Stimulated activated CD8-positive, alpha-beta memory T cell treated with anti-CD3 and anti-CD28 coated beads, Interleukin-12 subunit alpha, Interleukin-12 subunit beta, amount 100 ng/mL, for 4 hours (primary cell): ENCODE results near the gene MIEN1.
"Not testable (repeated sequence)": the region's sequence is repeated elsewhere in the genome, so short reads cannot be mapped to it uniquely, and the experiment has no call there.

Experiments used
- DNase-seq: peaks from one replicate; pipeline ENCODE4 v3.0.0-alpha.2; 2020; ENCODE audit warnings: low read depth

MIEN1 gene

DNA sequence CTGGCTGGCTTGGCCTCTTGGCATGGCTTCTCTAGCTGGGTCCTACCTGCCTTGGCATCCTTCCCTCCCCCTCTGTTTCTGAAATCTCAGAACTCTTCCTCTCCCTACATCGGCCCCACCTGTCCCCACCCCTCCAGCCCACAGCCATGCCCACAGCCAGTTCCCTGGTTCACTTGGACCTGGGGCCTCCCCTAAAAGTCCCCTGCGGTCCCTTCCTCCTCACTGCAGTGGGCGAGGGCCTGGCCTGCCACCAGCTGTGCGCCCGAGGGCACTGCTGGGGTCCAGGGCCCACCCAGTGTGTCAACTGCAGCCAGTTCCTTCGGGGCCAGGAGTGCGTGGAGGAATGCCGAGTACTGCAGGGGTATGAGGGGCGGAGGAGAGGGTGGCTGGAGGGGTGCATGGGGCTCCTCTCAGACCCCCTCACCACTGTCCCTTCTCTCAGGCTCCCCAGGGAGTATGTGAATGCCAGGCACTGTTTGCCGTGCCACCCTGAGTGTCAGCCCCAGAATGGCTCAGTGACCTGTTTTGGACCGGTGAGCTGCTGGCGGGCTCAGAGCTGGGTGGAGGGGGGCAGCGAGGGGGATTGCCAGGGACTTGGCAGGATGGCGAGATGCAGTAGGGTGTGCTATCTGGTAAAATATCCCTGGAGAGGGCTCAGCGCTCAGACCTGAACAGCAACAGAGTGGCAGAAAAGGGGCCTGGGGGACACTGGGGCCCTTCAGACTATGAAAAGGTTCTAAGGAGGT is 14.1 kb downstream of the MIEN1 start:
- DNase-seq = no peak

- no peak for DNase-seq
Observed at GRCh38 chr17:39715375-39716072, 14.8 kb downstream of the MIEN1 start.

- no peak for DNase-seq
Observed at GRCh38 chr17:39714234-39714633, 16.1 kb downstream of the MIEN1 start.

DNA sequence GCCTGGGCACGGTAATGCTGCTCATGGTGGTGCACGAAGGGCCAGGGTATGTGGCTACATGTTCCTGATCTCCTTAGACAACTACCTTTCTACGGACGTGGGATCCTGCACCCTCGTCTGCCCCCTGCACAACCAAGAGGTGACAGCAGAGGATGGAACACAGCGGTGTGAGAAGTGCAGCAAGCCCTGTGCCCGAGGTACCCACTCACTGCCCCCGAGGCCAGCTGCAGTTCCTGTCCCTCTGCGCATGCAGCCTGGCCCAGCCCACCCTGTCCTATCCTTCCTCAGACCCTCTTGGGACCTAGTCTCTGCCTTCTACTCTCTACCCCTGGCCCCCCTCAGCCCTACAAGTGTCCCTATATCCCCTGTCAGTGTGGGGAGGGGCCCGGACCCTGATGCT is 18.5 kb downstream of the MIEN1 start:
- no peak for DNase-seq

DNA sequence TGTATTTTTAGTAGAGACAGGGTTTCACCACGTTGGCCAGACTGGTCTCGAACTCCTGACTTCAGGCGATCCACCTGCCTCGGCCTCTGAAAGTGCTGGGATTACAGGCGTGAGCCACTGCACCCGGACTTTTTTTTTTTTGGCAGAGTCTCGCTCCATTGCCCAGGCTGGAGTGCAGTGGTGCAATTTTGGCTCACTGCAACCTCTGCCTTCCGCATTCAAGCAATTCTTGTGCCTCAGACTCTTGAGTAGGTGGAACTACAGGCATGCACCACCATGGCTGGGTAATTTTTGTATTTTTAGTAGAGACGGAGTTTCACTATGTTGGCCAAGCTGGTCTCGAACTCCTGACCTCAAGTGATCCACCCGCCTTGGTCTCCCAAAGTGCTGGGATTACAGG is 19.3 kb downstream of the MIEN1 start:
- not testable (repeated sequence) for DNase-seq

GRCh38 chr17:39709998-39710964 is 20.1 kb downstream of the MIEN1 start:
- DNase-seq = no peak

GRCh38 chr17:39709319-39709997 is 20.9 kb downstream of the MIEN1 start:
- no peak for DNase-seq

DNA sequence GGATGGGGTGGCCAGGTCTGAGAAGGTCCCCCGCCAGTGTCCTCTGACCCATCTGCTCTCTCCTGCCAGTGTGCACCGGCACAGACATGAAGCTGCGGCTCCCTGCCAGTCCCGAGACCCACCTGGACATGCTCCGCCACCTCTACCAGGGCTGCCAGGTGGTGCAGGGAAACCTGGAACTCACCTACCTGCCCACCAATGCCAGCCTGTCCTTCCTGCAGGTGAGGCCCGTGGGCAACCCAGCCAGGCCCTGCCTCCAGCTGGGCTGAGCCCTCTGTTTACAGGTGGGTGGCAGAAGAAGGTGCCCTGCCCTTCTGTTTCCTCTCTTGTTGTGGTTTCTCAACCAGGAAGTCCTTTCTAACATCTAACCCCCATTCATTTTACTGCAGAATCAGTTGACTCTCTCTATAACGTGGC is 23.4 kb downstream of the MIEN1 start:
- no peak for DNase-seq

DNA sequence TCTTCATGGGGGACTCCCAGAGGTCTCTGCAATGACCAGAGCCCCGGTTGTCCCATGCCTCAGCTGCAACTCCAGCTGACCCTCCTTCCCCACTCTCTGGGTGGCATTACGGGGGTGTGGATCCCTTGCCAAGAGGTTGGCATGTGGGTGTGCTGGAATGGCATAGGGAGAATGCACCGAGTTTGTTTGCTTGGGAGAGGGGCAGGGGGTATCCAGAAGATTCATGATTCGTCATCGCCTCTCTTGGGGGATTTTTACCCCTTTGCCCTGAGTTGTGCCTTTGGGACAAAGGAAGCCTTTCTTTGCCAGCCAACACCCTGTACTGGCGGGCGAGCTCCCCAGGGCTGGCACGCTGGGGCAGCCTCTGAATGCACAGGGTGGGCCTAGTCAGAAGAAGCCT is 23.9 kb downstream of the MIEN1 start:
- no peak for DNase-seq

GRCh38 chr17:39705786-39706348 is 24.5 kb downstream of the MIEN1 start:
- no peak for DNase-seq

DNA sequence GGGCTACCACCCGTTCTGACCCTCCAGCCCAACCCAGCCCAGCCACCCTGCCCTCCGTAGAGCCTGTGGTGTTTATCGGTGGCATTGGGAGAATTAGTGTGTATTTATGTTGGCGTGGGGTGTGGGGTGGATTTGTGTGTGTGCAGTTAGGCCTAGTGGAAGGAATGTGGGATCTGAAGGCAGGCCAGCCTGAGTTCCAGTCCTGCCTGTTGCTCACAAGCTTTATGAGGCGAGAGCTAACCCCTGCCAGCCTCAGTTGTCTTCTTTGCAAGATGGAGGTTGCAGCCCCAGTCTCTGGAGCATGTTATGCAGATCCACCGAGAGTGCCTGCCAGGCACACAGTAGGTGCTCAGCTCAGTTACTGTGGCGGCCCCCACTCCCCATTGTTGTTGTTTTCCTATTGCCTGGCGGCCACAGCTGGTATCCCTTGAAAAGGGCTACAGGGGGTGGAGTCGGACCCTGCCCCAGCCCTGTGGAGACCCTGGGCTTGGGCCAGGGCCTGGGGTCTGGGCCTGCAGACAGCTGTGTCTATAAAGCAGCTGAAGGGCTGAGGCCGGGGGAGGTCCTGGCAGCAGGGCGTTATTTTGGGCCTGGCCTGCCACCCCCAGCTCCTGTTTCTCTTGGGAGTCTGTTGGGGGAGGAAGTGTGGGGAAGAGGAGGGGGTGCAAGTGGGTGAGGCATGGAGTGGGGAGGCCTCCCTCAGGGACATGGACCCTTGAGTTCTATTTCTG is 25.3 kb downstream of the MIEN1 start:
- no peak for DNase-seq

- no peak for DNase-seq
Observed at GRCh38 chr17:39703913-39704312, 26.4 kb downstream of the MIEN1 start.

DNA sequence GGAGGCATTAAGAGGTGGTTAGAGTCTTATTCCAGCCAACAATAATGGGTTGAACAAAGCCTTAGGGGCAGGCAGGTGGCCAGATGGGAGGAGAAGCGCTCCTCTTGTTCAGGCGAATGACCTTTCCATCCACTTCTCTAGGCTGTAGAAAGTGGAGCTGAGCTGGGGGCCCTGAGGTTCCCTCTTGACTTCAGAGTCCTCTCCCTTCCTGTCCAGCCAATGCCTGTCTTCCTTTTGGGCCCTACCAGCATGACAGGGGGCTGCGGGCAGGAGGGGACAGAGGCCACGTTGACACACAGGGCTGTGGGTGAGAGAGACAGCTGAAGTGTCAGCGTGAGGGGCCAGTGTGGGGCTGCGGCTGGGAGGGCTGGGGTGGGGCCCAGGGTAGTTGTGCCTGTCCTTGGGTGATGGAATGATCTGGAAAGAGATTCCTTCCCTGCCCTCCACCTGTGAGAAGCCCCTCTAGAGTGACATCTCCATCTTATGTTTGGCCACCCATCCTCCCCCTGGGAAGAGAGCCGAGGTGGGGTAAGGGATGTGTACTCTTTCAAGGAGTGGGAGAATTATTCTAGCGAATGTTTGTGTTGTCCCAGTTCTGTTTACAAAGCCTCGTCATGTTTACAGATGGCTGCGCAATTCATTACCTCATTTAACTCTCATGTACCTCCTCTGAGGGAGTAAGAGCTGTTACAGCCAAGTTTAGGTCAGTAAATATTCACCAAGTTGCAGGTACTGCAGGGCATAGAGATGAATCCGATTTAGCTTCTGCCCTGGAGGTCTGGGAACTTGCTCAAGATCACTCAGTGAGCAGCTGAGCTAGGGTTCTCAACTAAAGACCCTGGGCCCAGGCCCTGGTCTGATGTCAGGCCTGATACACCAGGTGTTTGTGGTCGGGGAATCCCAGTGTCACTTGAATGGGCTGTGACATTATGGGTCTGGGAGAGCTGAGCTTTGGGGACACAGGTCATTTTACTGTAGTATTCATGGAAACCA is 27.1 kb downstream of the MIEN1 start:
- DNase-seq = no peak

- no peak for DNase-seq
Observed at GRCh38 chr17:39701784-39702422, 28.4 kb downstream of the MIEN1 start.

DNA sequence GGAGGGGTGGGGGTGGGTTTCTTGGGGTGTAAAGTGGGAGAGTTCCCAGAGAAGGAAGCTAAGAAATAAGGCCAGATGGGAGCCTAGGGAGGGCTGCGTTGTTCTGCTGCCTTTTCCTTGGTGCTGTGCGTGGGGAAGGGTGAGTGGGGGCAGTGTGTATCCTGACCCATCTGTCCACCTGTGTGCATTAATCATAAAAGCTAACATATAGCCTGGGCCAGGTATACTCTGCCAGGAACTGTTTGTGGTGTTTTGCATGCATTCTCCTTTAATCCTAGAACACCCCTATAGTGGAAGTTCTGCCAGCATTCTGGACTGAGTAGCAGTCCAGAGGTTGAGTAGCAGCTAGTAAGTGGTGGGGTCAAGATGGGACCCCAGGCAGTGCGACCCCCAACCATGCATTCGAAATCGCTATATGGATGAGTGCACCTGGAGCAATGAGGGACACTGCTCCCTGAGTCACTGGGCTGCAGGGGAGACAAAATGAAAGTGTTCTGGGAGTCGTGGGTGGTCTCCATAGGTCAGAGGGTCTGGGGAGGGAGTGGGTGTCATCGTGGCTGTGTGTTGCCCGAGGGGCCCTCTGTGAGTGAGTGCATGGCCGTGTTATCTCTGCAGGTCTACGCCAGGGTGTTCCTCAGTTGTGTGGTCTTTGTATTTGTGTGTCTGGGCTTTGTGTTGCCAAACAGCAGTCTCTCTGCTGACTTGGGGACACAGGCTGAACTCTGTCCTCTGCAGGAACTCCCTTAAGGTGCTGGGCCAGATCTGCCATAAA is 29.1 kb downstream of the MIEN1 start:
- DNase-seq = no peak

GRCh38 chr17:39700148-39700987 is 30.0 kb downstream of the MIEN1 start:
- DNase-seq = no peak

DNA sequence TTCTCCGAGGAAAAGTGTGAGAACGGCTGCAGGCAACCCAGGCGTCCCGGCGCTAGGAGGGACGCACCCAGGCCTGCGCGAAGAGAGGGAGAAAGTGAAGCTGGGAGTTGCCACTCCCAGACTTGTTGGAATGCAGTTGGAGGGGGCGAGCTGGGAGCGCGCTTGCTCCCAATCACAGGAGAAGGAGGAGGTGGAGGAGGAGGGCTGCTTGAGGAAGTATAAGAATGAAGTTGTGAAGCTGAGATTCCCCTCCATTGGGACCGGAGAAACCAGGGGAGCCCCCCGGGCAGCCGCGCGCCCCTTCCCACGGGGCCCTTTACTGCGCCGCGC is 30.5 kb downstream of the MIEN1 start, which contains the start of gene ERBB2:
Gene ERBB2, plus strand, starts transcription at position 247 of the 330 bp plus-strand sequence. CDS start 175 bp downstream, outside the sequence.
- no peak for DNase-seq
